GM23338 (cell line): ENCODE measurements around the gene USP37. TPM values are rescaled to one million over a fixed set of nuclear protein-coding genes. Genes with fewer than 3 reads are reported as not detected.
A peak's percentile ranks its signal among the peaks of the same experiment; 100 is the strongest.

Experiments used
- ATAC-seq: fragments of 200-7000 bp; cut with Tn5 transposase; 3 replicates; pipeline ENCODE4 v1.9.1; 2020
- DNase-seq: peaks from one replicate; pipeline ENCODE4 v3.0.0-alpha.2; 2015; ENCODE audit warnings: low spot score
- H2AFZ ChIP-seq: fragments of 200-600 bp; sonication (generic); 2 replicates; pipeline ENCODE4 v1.8.0; 2016; ENCODE audit warnings: antibody characterized with exemption, mild to moderate bottlenecking, moderate library complexity
- H3F3A ChIP-seq: fragments of 200-600 bp; sonication (generic); replicated peaks from 2 replicates; pipeline ENCODE4 v1.8.0; 2017; ENCODE audit warnings: antibody characterized with exemption, mixed run types, low read depth
- H3K27ac ChIP-seq: fragments of 200-600 bp; sonication (generic); 2 replicates; pipeline ENCODE4 v1.6.1; 2016; ENCODE audit warnings: low read depth
- H3K27me3 ChIP-seq: fragments of 200-600 bp; sonication (generic); 2 replicates; pipeline ENCODE4 v1.8.0; 2016; ENCODE audit warnings: mild to moderate bottlenecking, mixed run types, moderate library complexity; ENCODE audit not compliant: insufficient read depth
- H3K36me3 ChIP-seq: fragments of 200-600 bp; sonication (generic); 2 replicates; pipeline ENCODE4 v1.8.0; 2016; ENCODE audit warnings: mild to moderate bottlenecking; ENCODE audit not compliant: insufficient read depth
- H3K4me1 ChIP-seq: fragments of 200-600 bp; sonication (generic); 2 replicates; pipeline ENCODE4 v1.8.0; 2016; ENCODE audit warnings: mild to moderate bottlenecking, moderate library complexity; ENCODE audit not compliant: insufficient read depth
- H3K4me2 ChIP-seq: fragments of 200-600 bp; sonication (generic); 2 replicates; pipeline ENCODE4 v1.7.1; 2017; ENCODE audit warnings: mixed run types
- H3K4me3 ChIP-seq: fragments of 200-600 bp; sonication (generic); 2 replicates; pipeline ENCODE4 v1.6.1; 2016; ENCODE audit warnings: mixed run types
- H3K79me2 ChIP-seq: fragments of 200-600 bp; sonication (generic); replicated peaks from 2 replicates; pipeline ENCODE4 v1.8.0; 2017; ENCODE audit warnings: mild to moderate bottlenecking; ENCODE audit not compliant: insufficient read depth
- H3K9me2 ChIP-seq: fragments of 200-600 bp; sonication (generic); 2 replicates; pipeline ENCODE4 v1.8.0; 2017; ENCODE audit not compliant: insufficient read depth
- H4K20me1 ChIP-seq: fragments of 200-600 bp; sonication (generic); replicated peaks from 2 replicates; pipeline ENCODE4 v1.8.0; 2017; ENCODE audit warnings: mild to moderate bottlenecking; ENCODE audit not compliant: insufficient read depth
- H3K27ac Mint-ChIP-seq: 2 replicates; pipeline ENCODE4 v1.8.0; 2020; ENCODE audit warnings: inconsistent platforms, mild to moderate bottlenecking, moderate library complexity, mixed read lengths
- H3K27me3 Mint-ChIP-seq: 3 replicates; pipeline ENCODE4 v1.8.0; 2022; ENCODE audit warnings: low read depth, mild to moderate bottlenecking, moderate library complexity, mixed read lengths, inconsistent platforms; ENCODE audit not compliant: insufficient read depth, poor library complexity
- H3K36me3 Mint-ChIP-seq: 3 replicates; pipeline ENCODE4 v1.8.0; 2021; ENCODE audit warnings: low read depth, mild to moderate bottlenecking, inconsistent platforms, moderate library complexity, mixed read lengths
- H3K4me1 Mint-ChIP-seq: 3 replicates; pipeline ENCODE4 v1.8.0; 2020; ENCODE audit warnings: mild to moderate bottlenecking, inconsistent platforms, mixed read lengths
- H3K4me3 Mint-ChIP-seq: 3 replicates; pipeline ENCODE4 v1.8.0; 2021; ENCODE audit warnings: moderate library complexity, mild to moderate bottlenecking, inconsistent platforms, mixed read lengths
- H3K9me3 Mint-ChIP-seq: 3 replicates; pipeline ENCODE4 v1.8.0; 2020; ENCODE audit warnings: moderate library complexity, mild to moderate bottlenecking, inconsistent platforms, mixed read lengths
- CREB1 ChIP-seq: fragments of 250-450 bp; sonication (Bioruptor Pico); IDR thresholded peaks from 2 replicates; pipeline ENCODE4 v1.5.0; 2020; ENCODE audit warnings: low read depth, mild to moderate bottlenecking, moderate library complexity
- CTCF ChIP-seq, 2 experiments: fragments of 200-600 bp in 1 of 2; sonication (generic) in 1 of 2; conservative IDR thresholded peaks; 2 replicates each; pipeline versions ENCODE4 v1.5.1 to v1.6.1; 2016 to 2017; ENCODE audit warnings: antibody characterized with exemption in 2 of 2, low read depth in 2 of 2, mild to moderate bottlenecking in 2 of 2, moderate library complexity in 1 of 2
- ETS1 ChIP-seq: IDR thresholded peaks from 2 replicates; pipeline ENCODE4 v1.6.1; 2016; ENCODE audit warnings: antibody characterized with exemption
- EZH2 ChIP-seq: fragments of 200-600 bp; sonication (generic); IDR thresholded peaks from one replicate; pipeline ENCODE4 v1.8.0; 2017; ENCODE audit warnings: antibody characterized with exemption, mild to moderate bottlenecking, low read depth; ENCODE audit not compliant: unreplicated experiment
- JUNB ChIP-seq: IDR thresholded peaks from one replicate; pipeline ENCODE4 v1.6.1; 2016; ENCODE audit warnings: antibody characterized with exemption; ENCODE audit not compliant: unreplicated experiment
- NANOG ChIP-seq: IDR thresholded peaks from 2 replicates; pipeline ENCODE4 v1.6.1; 2016; ENCODE audit warnings: antibody characterized with exemption, borderline replicate concordance
- POLR2AphosphoS5 ChIP-seq: IDR thresholded peaks from 2 replicates; pipeline ENCODE4 v1.6.1; 2016; ENCODE audit warnings: antibody characterized with exemption, low read depth
- REST ChIP-seq: IDR thresholded peaks from one replicate; pipeline ENCODE4 v1.6.1; 2018; ENCODE audit warnings: antibody characterized with exemption; ENCODE audit not compliant: unreplicated experiment
- STAT1 ChIP-seq: IDR thresholded peaks from one replicate; pipeline ENCODE4 v1.6.1; 2016; ENCODE audit warnings: antibody characterized with exemption; ENCODE audit not compliant: unreplicated experiment
- ZNF114 ChIP-seq: fragments of 250-450 bp; sonication (Bioruptor Pico); IDR thresholded peaks from 2 replicates; pipeline ENCODE4 v1.5.0; 2020; ENCODE audit warnings: mild to moderate bottlenecking, moderate library complexity
- ZNF331 ChIP-seq: fragments of 250-450 bp; sonication (Bioruptor Pico); IDR thresholded peaks from 2 replicates; pipeline ENCODE4 v1.5.0; 2020; ENCODE audit warnings: low read depth, mild to moderate bottlenecking, moderate library complexity
- polyA plus RNA-seq: library from polyadenylated mRNA; unstranded; fragments of >200 nt; fragmentation: Nextera tagmentation; extraction: Ambion mirVana; gene quantifications from 2 replicates; pipeline ENCODE4 v1.2.1, GENCODE V29; 2016
- total RNA-seq: library from RNA; depleted of rRNA; stranded (reverse); fragments of >200 nt; shearing (Covaris generic); gene quantifications from 2 replicates; pipeline ENCODE4 v1.2.3, GENCODE V29; 2014

USP37 gene
- total and polyA plus RNA-seq, 2 experiments from 2014 or later = 8.2 to 21.0 TPM

- TF ChIP-seq REST = no peak
- TF ChIP-seq POLR2AphosphoS5 = no peak
- TF ChIP-seq NANOG = no peak
- TF ChIP-seq EZH2 = no peak
These were observed 148.4 kb downstream of the USP37 start (continued) for GRCh38 chr2:218419630-218420216.

GRCh38 chr2:218418717-218419458 lies 149.3 kb downstream of the USP37 start, which contains the start of gene VIL1:
Gene VIL1, plus strand, starts transcription at chr2:218419123. Its CDS starts 4,656 bp downstream, at chr2:218423779.
- no peaks in the 10 kb centered on the region for H4K20me1 ChIP-seq
- no peaks in the 10 kb centered on the region for H3K9me3 Mint-ChIP-seq
- H3K4me2 ChIP-seq = peak within 1 kb of the TSS; percentile 60
- peaks cover 10% of the 10 kb centered on the region; the same call in 1 of the 2 replicates for H3K4me1 ChIP-seq
- DNase-seq = peak; percentile 63
- H3K4me3 ChIP-seq = 0 out of 2 replicates have a peak within 1 kb of the TSS, but pooled peaks have one; percentile 17
- H3K27me3 Mint-ChIP-seq = peaks cover 11% of the 10 kb centered on the region
- no peaks in the 10 kb centered on the region for H3K79me2 ChIP-seq
- no peaks in the 10 kb centered on the region for H3K27me3 ChIP-seq
- H3K4me1 Mint-ChIP-seq = peaks cover 6% of the 10 kb centered on the region; the same call in 2 of the 3 replicates
- no peak within 1 kb of the TSS for H3K4me3 Mint-ChIP-seq
- H3K27ac ChIP-seq = no peak within 1 kb of the TSS
- H3K27ac Mint-ChIP-seq = peak within 1 kb of the TSS; percentile 13; the same call in 1 of the 2 replicates
- H2AFZ ChIP-seq = peak within 1 kb of the TSS; percentile 66; the same call in 1 of the 2 replicates
- H3K9me2 ChIP-seq = no peaks in the 10 kb centered on the region
- H3K36me3 ChIP-seq = no peaks in the 10 kb centered on the region
- no peaks in the 10 kb centered on the region for H3K36me3 Mint-ChIP-seq
- peak; percentile 90 for ATAC-seq
- no peaks in the 10 kb centered on the region for H3F3A ChIP-seq
- TF ChIP-seq CTCF (conservative IDR thresholded peaks at IDR 0.05; ENCODE audit: low read depth in 2 of 2) (no peak), CREB1 (CRISPR knock-in tag) (no peak), REST (no peak), EZH2 (no peak), POLR2AphosphoS5 (no peak), JUNB (no peak), ZNF331 (CRISPR knock-in tag) (no peak), ZNF114 (no peak), NANOG (no peak), STAT1 (no peak), ETS1 (no peak)
